Lower leg skin (tissue), 3 donors: ENCODE data around the gene TMEM150B.

Source experiments
- POLR2A ChIP-seq, 2 donors: fragments of 450-650 bp; IDR thresholded peaks; one replicate each; pipeline ENCODE4 v1.6.1; 2016 to 2017; ENCODE audit warnings: antibody characterized with exemption in 2 of 2, mild to moderate bottlenecking in 1 of 2, moderate library complexity in 1 of 2
- TF ChIP-seq, protein P1 (sequence below), 3 donors: fragments of 450-650 bp; IDR thresholded peaks; one replicate each; pipeline ENCODE4 v1.5.1; 2016; ENCODE audit warnings: antibody characterized with exemption in 3 of 3, mild to moderate bottlenecking in 3 of 3, moderate library complexity in 2 of 3

DNA sequence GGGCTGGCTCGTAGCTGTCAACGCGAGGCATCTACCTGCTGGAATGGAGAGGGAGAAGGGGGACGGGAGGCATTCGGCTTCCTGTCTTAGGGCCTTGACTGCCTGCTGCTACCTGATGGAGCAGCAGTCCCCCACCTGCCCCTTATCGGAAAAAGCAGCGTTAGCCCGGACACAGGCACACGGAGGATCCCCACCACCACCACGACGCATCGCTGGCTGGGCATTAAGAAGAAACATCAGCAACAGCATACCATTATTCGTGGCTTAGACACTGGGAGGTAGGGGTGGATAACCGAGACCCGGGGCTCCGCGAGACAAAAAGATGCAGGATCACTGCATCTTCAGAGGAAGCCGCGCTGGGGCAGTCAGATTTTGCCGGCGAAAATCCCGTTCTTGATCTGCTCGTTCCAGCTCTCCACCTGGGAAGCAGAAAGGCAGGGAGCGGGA is 28.2 kb upstream of the TMEM150B start:
- TF ChIP-seq, protein P1, sequence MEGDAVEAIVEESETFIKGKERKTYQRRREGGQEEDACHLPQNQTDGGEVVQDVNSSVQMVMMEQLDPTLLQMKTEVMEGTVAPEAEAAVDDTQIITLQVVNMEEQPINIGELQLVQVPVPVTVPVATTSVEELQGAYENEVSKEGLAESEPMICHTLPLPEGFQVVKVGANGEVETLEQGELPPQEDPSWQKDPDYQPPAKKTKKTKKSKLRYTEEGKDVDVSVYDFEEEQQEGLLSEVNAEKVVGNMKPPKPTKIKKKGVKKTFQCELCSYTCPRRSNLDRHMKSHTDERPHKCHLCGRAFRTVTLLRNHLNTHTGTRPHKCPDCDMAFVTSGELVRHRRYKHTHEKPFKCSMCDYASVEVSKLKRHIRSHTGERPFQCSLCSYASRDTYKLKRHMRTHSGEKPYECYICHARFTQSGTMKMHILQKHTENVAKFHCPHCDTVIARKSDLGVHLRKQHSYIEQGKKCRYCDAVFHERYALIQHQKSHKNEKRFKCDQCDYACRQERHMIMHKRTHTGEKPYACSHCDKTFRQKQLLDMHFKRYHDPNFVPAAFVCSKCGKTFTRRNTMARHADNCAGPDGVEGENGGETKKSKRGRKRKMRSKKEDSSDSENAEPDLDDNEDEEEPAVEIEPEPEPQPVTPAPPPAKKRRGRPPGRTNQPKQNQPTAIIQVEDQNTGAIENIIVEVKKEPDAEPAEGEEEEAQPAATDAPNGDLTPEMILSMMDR (IDR thresholded peaks at IDR 0.05) = no peak
- no peak for TF ChIP-seq POLR2A (IDR thresholded peaks at IDR 0.05)
